NCI-H2227 (cell line): ENCODE measurements around the gene SCAND1.
"Not testable (repeated sequence)": the region's sequence is repeated elsewhere in the genome, so short reads cannot be mapped to it uniquely, and the experiment has no call there.

Source experiments
- DNase-seq: peaks from one replicate; lab custom pipeline; 2025; ENCODE audit not compliant: unreplicated experiment; lab: John Stamatoyannopoulos, UW

SCAND1 gene

DNA sequence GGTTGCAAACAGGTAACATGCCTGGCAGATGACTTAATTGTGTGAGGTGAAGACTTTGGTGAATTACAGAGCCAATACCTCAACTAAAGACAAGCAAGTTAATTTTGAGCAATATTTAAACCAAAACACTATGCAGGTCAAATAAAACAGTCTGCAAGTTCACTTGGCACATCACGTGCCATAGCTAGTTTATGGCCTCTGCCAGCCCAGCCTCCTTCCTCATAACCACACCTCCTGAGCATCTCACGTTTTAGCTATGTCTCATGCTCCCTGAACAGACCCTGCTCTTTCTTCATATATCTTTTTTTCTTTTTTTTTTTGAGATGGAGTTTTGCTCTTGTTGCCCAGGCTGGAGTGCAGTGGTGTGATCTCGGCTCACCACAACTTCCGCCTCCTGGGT lies 9.6 kb upstream of the SCAND1 start:
- no peak for DNase-seq

DNA sequence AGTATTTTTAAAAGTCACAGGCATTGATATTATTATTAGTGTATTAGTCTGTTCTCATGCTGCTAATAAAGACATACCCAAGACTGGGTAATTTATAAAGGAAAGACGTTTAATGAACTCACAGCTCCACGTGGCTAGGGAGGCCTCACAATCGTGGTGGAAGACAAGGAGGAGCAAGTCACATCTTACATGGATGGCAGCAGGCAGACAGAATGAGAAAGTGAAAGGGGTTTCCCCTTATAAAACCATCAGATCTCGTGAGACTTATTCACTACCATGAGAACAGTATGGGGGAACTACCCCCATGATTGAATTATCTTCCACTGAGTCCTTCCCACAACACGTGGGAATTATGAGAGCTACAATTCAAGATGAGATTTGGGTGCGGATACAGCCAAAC lies 5.0 kb upstream of the SCAND1 start:
- not testable (repeated sequence) for DNase-seq

DNA sequence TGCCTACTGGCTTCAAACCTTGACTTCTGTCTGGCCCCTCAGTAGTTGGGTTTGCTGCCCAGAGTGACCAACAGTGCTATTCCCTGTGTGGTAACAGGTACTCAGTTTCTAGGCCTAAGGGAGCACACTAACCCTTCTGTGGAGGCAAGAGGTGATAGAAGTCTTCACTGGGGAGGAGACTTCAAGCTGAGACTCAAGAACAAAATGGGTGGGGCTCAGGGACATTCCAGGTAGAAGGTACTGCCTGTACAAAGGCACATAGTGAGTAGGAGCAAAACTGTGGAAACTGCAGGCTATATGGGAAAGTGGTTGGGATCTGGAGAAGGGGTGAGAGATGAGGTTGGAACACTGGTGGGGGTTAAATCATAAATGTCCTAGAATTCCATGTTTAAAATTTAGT lies 2.3 kb upstream of the SCAND1 start:
- no peak for DNase-seq

DNA sequence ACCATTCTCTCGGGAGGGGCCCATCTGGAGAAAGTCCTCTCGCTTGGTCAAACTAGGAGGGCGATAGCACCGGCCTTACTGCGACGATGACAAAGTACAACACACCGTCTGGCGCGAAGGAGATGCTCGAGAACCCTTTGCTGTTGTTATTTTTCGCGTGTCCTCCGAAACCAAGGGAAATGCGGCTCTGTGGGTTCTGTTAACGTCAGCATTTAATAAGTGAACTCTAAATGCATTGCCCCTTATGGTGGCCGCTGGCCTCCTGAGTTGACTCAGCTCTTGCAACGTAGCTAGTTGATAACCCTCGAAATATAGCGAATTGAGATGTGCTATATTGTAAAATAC lies 577 bp upstream of the SCAND1 start:
- peak; percentile 63 for DNase-seq

DNA sequence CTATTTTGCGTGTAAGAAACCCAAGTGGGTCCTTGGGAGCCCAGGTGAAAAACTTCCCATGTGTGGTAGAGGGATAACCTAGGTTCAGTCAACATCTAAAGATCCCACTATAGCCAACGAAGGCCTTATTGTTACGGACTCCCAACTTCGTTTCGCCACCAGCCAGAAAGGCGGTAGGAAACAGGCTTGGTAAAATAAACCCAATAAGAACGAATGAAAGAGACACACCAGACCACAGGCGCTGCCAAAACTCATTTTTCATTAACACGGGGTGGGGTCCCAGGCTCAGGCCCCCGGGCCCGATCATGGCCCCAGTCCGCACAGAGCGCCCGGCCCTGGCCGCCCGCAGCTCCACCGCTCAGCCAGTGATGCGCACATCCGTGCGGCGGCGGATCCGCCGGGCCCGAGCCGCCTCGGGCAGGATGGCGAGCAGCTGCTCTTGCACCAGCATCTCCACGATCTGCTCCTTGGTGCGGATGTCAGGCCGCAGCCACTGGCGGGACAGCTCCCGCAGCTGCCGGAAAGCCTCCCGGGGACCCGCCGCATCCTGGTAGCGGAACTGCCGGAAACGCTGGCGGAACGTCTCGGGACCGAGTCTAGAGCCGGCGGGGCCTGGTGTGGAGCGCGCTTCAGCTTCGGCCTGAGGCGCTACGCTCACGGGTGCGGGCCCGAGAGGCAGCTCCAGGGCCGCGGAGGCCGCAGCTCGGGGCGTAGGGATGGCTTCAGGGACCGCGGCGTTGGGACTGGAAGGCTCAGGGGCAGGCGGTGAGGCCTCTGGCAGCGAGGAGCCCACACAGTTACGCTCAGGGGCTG lies 709 bp downstream of the SCAND1 start:
- peak; percentile 73 for DNase-seq

DNA sequence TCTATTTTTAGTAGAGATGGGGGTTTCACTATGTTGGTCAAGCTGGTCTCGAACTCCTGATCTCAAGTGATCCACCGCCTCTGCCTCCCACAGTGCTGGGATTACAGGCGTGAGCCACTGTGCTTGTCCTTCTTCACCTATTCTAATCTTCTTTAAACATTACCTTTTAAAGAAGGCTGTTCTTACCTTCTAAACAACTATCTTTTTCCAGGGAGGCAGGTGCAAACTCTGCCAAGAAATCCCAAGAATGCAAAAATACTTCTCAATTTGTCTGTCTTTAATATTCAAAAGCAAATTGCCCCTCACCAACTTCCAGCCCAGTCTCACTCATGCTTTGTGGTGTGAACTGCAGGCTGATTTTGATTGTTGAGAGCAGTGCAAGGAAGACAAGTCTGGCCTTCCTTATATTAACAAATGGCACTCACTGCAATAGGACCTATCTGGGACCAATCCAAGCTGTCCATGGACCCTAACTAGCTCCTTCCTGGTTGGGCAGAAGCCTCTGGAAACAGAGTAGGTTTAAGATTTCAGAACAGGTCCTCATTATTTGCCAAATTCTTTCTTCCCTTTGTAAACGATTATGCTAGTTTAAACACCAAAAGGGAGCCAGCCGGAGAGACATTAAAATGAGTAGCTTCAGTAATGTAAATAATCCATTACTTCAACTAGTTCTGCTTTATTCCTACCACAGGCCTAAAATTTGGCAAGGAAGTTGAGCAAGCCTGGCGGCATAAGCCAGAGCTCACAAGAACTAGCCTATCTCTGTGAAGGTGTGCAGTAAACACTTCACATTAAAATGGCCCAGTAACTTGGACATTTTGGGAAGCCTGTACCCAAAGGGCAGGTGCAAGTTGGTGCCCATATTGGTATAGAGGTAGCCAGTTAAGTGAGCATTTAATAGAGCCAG lies 1.6 kb downstream of the SCAND1 start:
- DNase-seq, result no peak

DNA sequence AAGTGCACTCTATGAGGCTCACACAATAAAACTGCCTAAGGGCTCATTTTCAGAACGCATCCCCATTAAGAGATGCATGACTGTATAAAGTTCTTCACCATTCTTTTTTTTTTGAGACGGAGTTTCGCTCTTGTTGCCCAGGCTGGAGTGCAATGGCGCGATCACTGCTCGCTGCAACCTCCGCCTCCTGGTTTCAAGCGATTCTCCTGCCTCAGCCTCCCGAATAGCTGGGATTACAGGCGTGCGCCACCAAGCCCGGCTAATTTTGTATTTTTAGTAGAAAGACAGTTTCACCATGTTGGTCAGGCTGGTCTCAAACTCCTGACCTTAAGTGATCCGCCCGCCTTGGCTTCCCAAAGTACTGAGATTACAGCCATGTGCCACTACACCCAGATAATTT lies 2.2 kb downstream of the SCAND1 start:
- not testable (repeated sequence) for DNase-seq

DNA sequence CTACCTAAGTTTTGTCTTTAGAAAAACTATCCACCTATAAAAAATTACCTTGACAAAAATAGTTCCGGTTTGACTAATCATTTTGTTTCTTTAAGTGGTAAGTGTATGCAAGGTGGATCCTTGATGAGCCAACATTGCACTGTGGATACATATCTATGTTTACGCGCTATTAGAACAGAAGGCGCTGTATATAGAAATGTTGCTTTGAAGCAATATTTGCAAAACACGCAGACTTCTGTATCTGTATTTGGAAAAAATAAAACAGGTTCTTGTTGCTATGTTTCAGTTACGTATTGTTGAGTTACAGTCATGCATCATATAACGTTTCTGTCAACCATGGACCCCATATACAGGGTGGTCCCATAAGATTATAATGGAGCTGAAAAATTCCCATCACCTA lies 4.2 kb downstream of the SCAND1 start:
- no peak for DNase-seq

DNA sequence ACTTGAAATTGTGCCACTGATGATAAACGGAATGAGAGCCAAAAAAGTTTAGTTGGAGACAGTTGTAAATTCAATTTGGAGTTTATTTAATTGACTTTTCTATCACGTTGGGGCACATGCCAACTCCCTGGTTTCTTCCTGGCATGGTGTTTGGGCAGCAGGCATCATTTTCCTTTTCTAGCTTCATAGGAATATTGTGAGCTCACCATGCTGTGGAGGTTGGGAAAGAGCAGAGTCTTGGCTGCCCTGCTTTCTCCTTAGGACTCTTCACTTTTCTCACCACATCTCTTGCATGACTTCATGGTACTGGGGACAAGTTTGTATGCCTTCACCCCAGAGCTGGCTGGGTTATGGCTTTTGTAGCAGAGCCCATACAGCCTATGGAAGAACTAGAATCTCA lies 6.4 kb downstream of the SCAND1 start:
- no peak for DNase-seq

DNA sequence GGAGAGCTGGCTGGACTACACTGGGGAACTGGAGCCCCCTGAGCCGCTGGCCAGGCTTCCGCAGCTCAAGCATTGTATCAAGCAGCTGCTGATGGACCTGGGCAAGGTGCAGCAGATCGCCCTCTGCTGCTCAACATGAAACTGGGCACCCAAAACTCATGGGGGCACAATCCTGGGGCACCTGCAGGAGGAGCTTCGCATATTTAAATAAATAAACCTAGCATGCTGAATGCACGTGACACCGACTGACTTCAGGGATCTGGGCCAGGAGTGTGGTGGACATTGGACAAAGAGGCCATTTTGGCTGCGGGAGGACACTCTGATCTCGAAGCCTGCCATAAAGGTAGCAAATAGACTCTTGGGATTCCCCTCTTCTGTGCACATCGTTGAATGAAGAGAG lies 6.8 kb downstream of the SCAND1 start:
- peak; percentile 40 for DNase-seq

DNA sequence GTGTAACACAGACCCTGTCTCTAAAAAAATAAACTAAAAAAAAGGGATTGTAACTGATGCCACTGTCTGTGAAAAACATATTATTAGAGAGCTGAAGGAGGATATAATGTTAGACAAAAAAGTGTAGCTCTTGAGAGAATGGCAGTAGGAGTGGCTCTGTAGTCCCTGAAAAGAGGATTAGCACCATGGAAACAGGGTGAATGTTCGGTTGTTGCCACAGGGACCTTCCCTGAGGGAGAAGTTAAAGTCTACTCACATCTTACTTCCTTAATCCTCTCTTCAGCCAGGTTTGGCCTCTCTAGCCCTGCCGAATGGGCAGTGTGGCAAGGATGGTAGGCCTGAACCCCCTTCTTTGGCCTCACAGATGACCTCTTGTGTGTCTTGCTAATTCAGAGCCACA lies 12.1 kb downstream of the SCAND1 start:
- peak; percentile 35 for DNase-seq

DNA sequence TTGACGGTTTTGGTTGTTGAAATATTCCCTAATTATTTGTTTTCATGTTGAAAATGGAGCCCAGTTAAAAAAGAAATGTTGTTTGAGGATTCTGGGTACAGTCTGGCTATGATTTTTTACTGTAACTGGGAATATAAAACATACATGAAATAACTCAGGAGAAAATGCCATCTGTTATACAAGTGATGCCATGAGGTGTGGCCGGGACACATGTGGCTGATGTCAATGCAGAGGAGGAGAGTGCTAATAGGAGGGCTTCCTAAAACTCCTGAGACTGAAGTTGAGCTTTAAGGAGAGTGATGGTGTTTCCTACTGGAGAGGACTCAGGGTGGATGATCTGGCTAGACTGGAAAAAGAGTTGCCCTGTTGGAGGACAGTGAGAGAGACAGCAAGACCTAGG lies 12.7 kb downstream of the SCAND1 start:
- DNase-seq, result no peak

DNA sequence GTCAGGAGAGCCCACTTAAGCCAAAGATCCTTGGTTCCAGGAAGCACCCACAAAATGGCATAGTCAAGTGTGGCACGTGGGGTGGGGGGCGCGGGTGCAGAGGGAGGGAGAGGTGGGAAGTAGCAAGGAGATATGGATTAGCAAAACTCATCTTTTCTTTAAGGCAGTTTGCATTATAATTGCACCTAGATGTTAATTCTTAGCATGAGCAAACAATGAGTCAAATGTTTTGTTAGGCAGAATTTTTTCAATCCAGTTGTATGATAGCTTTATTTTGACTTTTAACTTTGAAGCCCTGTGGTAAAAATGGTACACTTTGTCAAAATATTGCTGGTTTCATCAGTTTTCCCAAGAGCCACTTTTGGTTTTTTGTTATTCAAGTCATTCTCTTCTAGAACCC lies 15.0 kb downstream of the SCAND1 start:
- DNase-seq, result no peak

DNA sequence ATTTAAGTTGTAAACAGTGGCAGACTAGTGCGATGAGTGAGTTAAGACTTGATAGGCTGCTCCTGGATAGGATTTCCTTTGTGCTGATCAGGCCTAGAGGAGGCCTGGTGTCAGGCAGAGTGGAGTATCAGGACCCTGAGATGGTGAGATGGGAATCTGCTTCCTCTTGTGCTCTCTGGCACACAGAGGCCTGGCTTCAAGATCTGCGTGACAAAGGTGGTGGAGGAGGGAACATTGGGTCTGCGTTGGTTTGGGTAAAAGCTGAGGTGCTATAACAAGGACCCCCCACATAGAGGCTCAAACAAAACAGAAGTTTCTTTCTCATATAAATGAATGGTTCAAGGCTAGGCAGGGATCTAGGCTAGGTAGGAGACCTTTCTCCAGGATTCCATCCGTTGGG lies 20.3 kb downstream of the SCAND1 start:
- no peak for DNase-seq

DNA sequence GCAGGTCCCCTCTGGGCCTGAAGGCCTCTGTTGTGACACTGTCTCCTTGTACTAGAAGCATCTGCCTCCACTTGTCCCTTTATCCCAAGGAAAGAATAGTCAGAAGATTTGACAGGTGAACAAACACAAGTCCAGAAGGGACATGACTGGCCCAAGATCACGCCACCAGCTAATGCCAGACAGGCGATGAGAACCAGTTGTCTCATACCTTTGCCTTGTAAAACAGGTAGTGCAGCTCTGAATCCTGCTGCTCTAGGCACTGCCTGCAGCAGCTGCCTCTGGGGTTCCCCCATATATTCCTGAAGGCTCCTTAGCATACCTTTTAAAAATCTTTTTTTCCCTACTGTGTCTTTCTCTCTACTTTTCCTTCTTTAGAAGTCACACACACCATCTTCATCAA lies 25.0 kb downstream of the SCAND1 start:
- DNase-seq, result no peak

DNA sequence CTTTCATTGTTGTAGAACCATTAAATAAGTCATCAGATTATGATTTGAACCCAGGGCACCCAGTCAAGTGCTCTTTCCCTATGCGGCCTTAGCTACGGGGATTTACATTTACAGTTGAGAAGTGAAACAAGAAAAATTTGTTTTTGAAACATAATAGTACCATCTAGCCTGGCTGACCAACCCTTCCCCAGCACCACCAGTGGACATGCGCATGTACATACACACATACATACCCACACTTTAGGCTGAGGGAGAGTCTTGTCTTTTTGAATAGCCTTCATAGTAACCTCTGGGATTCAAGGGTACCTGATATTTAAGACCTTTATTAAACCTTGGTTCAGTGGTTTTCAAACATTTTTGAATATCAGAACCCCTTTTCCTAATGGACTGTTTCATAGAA lies 33.8 kb downstream of the SCAND1 start:
- DNase-seq, result no peak

DNA sequence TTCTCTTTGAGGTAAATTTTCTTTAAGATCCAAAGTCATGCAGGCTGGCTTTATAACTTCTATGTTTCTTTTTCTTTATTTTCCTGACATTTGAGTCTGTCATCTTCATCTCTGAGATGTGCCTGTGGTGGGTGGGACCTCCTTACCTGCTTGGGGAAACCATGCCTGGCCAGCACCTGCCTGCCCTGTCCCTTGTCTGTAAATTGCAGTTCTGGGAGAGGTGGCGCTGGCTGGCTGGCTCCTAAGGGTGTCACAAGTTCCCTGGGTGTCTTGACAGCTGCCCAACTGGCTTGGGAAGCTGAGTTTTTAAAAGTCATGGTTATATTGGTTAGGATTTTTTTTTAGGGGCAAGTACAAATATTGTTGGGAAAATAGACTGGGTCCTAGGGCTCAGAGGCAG lies 36.3 kb downstream of the SCAND1 start:
- no peak for DNase-seq

DNA sequence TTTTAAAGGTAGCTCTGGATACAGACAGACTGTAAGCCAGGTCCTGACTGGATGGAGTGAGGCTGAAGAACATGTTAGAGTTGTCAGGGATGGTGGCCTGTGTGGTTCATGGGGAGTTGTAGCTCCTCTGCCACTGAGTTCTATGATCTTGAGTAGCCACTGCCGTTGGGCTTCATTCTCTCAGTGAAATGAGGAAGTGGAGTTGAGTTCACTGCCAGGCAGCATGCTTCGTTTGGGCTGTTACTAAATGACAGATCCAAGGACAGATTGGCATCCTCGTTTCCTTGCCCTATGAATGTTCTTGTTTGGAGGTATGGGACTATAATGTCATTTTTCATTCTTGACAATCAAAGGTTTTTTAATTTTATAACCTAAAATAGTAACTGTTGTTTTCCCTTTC lies 37.2 kb downstream of the SCAND1 start:
- no peak for DNase-seq

DNA sequence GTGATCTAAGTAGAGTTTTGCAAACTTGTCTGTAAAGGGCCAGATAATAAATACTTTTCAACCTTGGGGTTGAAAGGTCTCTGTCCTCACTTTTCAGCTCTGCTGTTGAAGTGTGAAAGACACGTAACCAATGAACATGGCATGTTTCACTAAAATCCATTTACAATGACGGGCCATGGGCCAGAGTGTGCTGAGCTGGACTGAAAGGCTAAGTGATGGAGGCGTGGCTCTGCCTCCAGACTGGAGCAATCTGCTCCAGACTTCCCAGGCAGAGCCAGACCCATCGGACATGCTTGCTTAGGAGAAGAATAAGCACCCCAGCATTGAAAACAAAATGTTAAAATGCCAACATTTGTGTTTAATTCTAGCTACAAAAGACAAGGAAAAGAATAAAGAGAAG lies 41.4 kb downstream of the SCAND1 start:
- no peak for DNase-seq

DNA sequence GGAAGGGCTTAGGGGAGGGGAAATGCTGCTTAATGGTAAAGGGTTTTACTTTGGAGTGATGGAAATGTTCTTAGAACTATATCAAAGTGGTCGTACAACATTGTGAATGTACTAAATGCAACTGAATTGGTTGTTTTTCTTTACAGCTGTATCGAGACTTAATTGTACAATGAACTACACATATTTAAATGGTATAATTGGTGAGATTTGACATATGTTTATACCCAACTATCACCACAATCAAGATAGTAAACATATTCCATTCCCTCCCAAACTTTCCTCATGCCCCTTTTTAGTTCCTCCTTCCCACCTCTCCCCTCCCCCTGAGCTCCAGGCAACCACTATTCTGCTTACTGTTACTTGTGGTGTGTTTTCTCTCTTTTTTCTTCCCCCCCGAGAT lies 44.0 kb downstream of the SCAND1 start:
- DNase-seq, result no peak

DNA sequence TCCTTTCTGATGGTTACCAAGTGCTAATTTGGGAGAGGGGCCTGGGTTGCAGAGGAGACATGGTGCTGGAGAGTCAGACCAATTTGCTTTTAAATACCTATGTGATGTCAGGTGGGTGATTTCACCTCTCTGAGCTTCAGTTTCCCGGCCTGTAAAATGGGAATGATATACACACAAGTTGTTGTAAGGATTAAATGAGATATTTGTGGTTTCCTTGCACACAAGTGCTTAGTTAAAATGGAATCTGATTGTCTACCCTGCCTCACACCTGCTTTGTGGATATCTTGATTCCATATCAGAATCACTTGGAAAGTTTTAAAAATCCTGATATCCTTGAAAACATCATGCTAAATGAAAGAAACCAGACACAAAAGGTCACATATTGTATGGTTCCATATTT lies 44.5 kb downstream of the SCAND1 start:
- no peak for DNase-seq

DNA sequence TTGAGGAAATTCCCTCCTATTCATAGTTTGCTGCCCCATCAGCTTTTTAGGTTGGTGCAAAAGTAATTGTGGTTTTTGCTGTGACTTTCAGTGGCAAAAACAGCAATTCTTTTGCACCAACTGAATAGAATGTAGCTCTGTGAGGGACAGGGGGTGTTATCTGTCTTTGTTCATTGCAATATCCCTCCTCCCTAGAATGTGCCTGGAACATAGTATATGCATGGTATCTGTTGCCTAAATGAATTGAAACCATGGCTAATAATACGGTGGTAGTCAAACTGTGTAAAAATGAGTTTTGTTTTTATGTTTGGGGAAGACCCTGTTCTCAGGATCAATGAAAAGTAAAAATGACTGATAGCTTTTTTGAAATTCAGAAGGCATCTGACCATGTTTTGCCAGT lies 45.1 kb downstream of the SCAND1 start:
- no peak for DNase-seq
